ENCODE results near the gene ENSA.

- no peak for TF ChIP-seq TAF1 (conservative IDR thresholded peaks at IDR 0.05)
- TF ChIP-seq CTCF (IDR thresholded peaks at IDR 0.05; ENCODE audit: low read depth, low read length, missing input control): no peak
- TF ChIP-seq JUND (IDR thresholded peaks at IDR 0.05): no peak
- TF ChIP-seq GABPA (IDR thresholded peaks at IDR 0.05 in 1 of 2, conservative IDR thresholded peaks at IDR 0.05 in 1 of 2): no peak
Observed at GRCh38 chr1:150628766-150629114, 672 bp downstream of the ENSA start.
